NK-92 (cell line): Measurements from ENCODE around the gene SPAG7.
"Not testable (repeated sequence)": the region's sequence is repeated elsewhere in the genome, so short reads cannot be mapped to it uniquely, and the experiment has no call there.

Experiments used
- DNase-seq: peaks from one replicate; lab custom pipeline; 2025; ENCODE audit not compliant: unreplicated experiment; lab: John Stamatoyannopoulos, UW

The SPAG7 gene

DNA sequence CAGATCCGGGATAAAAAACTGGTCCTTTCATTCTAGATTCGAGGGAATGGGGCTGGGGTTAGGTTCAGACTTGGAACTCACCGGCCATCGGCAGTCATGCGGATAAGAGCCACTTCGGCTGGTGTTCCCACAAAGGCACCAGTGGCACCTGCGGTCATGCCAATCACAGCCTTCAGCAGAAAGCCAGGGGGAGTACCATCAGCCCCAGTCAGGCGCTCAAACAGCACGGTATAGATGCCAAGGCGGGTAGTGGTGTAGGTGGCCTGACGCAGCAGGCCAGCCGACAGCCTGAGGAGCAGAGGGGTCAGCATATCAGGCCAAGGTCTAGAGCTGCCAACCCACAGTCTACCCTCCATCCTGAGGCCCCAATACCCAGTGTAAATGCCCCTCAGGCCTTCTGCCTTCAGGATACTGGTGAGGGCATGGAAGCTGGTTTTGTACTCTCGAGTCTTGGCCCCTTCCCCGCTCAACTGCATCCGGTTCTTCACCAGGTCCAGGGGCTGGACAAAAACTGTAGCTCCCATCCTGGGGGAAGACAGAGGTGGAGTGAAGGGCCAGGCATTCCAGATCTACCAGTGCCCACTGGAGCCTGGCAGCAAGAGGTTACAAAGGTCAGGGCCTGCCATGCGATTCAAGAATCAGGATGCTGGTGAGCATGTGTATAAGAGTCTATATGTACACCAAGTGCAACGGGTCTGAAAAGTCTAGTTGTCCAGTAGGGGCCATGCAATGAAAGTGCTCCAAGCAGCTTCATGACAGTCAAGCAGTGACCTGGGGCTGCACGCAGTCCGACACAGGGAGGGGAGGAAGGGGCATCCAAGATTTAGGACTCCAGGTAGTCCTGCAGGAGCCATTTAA lies 28.7 kb downstream of the SPAG7 start:
- DNase-seq, result no peak

DNA sequence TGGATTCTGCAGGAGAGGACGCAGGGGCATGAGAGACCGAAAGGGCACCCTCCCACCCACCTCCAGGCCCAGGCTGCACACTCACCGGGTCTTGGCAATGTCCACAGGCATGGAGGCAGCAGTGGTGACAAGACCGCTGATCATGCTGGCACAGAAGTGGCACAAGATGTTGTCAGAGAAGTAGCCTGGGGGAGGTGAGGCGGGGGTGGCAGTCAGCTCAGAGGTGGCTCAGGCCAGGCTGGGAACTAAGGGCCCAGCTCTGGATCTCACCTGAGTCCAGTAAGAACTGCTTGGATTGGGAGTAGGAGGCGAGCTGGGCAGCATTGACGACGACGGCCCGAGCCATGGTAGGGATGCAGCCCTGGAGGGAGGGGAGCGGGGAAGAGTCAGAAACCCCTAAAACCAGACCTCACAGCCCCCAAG lies 29.5 kb downstream of the SPAG7 start:
- no peak for DNase-seq

DNA sequence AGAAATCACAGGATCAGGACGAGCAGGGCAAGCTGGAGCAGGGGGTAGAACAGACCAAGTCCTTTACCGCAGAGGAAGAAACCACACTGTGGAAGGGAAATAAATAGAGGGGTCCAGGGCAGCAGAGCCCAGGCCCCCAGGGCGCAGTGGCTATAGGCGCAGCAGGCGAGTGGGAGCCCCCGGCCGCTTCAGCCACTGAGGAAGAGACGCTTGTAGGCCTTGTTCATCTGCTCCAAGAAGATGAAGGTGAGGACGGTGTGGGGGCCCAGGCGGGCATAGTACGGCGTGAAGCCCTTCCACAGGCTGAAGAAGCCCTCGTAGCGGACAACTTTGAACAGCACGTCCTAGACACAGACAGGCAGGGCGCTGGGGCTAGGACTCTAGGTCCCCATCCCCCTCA lies 30.1 kb downstream of the SPAG7 start:
- no peak for DNase-seq

DNA sequence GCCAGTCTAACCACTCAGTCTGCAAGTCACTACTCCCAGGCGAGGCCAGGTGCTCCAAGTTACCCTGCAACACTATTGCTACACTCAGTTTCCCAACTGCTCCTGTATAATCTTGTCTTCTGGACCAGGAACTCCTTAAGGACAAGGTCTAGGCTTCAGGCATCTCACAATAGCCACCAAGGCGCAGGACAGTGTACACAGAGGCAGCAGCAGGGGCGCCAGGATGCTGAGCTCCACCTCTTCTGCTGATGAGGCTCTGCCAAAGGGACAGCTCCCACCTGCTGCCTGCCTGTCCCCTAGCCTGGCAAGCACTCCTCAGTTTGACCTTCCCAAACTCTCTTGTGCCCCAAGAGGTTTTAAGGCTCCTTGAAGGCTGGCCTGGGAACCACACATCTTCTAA lies 31.2 kb downstream of the SPAG7 start:
- no peak for DNase-seq

DNA sequence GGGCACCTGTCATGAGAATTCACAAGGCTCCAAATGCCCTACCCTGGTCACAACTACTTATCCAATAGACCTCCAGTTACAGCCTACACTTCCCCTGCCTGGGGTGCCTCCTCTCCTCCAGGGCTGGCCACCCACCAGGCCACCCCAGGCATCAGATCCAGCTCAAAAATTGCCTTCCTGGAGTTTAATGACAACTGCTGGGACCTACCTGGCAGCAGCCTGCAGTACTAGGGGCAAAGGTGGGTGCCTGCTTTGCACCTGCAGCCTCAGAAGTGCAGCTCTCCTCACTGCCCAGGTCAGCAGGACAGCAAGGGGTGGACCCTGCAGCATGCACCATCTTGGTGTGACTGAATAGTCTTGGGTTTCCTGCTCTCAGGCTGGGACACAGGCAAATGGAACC lies 32.0 kb downstream of the SPAG7 start:
- DNase-seq, result no peak

DNA sequence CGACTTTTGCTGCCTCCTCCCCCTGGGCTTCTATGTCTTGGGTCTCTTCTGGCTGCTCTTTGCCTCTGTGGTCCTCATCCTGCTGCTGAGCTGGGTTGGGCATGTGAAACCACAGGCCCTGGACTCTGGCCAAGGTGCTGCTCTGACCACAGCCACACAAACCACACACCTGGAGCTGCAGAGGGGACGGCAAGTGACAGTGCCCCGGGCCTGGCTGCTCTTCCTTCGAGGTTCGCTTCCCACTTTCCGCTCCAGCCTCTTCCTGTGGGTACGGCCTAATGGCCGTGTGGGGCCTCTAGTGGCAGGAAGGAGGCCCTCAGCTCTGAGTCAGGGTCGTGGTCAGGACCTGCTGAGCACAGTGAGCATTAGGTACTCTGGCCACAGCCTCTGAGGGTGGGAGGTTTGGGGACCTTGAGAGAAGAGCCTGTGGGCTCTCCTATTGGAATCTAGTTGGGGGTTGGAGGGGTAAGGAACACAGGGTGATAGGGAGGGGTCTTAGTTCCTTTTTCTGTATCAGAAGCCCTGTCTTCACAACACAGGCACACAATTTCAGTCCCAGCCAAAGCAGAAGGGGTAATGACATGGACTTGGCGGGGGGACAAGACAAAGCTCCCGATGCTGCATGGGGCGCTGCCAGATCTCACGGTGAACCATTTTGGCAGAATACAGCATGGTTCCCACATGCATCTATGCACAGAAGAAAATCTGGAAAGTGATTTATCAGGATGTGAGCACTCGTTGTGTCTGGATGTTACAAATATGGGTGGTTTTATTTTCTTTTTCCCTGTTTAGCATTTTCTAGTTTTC lies 33.2 kb downstream of the SPAG7 start:
- DNase-seq, result no peak

DNA sequence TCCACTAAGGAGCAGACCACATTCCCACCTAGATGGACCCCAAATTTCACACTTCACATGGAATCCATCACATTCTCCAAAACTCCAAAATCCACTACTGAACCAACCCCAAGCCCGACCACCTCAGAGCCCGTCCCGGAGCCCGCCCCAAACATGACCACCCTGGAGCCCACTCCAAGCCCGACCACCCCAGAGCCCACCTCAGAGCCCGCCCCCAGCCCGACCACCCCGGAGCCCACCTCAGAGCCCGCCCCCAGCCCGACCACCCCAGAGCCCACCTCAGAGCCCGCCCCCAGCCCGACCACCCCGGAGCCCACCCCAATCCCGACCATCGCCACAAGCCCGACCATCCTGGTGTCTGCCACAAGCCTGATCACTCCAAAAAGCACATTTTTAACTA lies 34.0 kb downstream of the SPAG7 start:
- no peak for DNase-seq

DNA sequence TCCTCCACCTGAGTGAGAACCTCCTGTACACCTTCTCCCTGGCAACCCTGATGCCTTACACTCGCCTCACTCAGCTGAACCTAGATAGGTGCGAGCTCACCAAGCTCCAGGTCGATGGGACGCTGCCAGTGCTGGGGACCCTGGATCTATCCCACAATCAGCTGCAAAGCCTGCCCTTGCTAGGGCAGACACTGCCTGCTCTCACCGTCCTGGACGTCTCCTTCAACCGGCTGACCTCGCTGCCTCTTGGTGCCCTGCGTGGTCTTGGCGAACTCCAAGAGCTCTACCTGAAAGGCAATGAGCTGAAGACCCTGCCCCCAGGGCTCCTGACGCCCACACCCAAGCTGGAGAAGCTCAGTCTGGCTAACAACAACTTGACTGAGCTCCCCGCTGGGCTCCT lies 34.9 kb downstream of the SPAG7 start:
- DNase-seq, result no peak

DNA sequence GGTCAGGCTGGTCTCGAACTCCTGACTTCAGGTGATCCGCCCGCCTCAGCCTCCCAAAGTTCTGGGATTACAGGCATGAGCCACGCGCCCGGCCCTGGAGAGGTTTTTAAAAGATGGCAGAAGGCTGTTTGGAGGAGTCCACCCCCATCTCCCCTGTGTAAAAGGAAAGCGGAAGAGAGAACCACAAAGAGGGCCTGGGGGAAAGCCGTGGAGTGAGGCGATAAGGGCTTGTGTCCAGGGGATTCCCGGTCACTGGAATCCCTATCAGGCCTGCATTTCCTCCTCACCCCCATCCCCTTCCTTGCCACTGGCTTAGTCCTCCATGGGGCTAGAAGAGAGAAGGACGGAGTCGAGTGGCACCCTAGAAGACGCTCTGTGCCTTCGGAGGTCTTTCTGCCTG lies 35.7 kb downstream of the SPAG7 start, which contains the start of gene GP1BA:
GP1BA (plus strand) TSS at position 315 of the 400 bp plus-strand sequence. CDS start 328 bp downstream, outside the sequence.
- DNase-seq, result no peak

DNA sequence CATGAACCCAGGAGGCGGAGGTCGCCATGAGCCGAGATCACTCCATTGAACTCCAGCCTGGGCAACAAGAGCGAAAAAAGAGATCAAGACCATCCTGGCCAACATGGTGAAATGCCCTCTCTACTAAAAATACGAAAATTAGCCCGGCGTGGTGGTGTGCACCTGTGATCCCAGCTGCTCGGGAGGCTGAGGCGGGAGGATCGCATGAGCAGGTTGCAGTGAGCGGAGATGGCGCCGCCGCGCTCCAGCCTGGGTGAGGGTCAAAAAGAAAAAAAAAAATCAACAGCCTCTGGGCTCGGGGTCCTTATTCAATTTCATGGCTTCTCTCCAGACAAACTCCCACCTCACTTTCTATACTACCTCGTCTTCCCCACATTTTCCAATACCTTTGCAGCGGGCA lies 38.7 kb downstream of the SPAG7 start:
- no peak for DNase-seq

DNA sequence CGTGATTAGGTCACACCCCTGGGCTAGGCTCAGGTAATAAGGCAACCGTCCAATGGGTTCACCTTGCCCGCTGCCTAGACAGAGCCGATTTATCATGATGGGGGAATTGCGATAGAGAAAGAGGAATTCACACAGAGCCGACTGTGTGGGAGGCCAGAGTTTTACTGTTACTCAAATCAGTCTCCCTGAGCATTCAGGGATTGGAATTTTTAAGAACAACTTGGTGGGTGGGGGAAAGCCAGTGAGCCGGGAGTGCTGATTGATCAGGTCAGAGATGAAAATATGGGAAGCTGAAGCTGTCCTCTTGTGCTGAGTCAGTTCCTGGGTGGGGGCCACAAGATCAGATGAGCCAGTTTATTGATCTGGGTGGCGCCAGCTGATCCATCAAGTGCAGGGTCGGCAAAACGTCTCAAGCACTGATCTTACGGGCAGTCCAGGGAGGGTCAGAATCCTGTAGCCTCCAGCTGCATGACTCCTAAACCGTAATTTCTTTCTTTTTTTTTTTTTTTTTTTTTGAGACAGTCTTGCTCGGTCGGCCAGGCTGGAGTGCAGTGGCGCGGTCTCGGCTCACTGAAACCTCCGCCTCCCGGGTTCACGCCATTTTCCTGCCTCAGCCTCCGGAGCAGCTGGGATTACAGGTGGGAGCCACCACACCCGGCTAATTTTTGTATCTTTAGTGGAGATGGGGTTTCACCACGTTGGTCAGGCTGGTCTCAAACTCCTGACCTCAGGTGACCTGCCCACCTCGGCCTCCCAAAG lies 40.9 kb downstream of the SPAG7 start:
- DNase-seq, result not testable (repeated sequence)

DNA sequence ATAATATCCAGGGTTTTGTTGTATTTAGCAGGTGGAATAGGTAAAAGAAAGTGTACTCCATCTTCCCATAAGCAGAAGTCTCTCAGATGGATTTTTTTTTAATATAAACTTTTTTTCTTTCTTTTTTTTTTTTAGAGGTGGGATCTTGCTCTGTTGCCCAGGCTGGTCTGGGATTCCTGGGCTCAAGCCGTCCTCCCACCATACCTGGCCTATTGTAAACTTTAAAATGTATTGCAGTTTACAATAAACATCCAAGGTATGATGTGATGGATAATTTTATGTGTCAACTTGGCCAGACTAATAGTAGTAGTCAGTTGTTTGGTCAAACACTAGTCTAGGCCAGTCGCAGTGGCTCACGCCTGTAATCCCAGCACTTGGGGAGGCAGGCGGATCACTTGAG lies 46.3 kb downstream of the SPAG7 start:
- no peak for DNase-seq

DNA sequence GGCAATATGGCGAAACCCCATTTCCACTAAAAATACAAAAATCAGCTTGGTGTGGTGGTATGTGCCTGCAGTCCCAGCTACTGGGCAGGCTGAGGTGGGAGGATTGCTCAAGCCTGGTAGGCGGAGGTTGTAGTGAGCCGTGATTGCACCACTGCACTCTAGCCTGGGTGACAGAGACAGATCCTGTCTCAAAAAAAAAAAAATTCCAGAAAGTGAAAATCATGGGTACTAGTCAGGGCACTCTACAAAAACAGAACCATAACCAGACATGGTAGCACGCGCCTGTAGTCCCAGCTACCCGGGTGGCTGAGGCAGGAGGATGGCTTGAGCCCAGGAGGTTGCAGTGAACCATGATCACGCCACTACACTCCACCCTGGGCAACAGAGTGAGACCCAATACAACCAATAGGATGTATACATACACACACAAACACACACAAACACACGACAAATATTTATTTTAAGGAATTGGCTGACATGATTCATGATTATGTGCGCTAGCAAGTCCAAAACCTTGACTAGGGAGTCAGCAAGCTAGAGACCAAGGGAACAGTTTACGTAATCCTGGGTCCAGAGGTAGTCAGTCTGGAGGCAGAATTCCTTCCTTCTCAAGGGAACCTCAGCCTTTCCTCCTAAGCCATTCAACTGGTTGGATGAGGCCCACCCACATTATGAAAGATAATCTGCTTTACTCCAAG lies 47.1 kb downstream of the SPAG7 start:
- DNase-seq, result no peak

DNA sequence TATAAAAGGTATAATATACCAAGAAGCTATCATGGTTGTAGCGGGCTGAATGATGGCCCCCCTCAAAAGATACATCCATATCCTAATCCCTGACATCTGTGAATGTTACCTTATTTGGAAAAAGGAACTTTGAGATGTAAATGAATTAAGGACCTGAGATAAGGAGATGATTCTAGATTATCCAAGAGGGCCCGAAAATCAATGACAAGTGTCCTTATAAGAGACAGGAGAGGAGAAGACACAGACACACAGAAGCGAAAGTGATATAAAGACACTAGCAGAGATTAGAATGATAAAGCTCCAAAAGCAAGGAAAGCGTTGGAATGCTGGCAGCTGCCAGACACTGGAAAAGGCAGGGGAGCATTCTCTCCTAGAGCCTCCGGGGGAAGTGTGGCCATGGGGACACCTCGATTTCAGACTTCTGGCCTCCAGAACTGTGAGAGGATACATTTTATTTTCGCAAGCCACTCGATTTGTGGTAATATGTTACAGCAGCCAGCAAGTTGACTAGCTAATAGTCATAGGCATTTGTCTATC lies 48.0 kb downstream of the SPAG7 start:
- DNase-seq, result no peak

DNA sequence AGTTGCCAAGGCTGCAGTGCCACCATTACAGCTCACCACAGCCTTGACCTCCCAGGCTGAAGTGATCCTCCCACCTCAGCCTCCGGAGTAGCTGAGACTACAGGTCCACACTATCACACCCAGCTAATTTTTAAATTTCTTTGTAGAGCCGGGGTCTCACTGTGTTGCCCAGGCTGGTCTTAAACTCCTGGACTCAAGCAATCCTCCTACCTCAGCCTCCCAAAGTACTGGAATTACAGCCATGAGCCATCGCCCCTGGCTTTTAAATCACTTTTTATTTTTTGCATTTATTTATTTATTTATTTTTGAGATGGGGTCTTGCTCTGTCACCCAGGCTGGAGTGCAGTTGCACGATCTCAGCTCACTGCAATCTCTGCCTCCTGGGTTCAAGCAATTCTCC lies 53.1 kb downstream of the SPAG7 start:
- DNase-seq, result not testable (repeated sequence)

DNA sequence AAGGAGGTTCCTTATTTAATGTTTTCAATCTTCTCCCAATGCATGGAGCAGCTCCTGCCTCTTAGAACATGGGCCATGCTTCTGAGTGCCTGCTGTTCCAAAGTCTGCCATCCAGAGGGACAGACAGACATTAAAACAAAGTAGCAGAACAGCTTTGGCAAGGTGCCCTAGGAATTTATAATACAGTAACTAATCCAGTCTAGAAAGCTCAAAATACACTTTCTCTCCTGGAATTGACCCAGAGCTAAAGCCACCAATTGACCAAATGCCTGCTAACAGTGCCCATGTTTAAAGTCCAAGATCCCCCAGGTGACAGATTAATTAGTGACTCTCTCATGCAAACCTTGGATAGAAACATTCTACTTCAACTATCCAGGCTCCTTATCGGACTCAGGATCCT lies 53.6 kb downstream of the SPAG7 start:
- DNase-seq, result no peak
